Sigmoid colon (tissue), 7 donors: ENCODE data around the gene NOL12. TPM values are rescaled to one million over a fixed set of nuclear protein-coding genes. Genes with fewer than 3 reads are reported as not detected.

ENCODE experiments used
- DNase-seq: peaks from one replicate; pipeline ENCODE4 v3.0.0-alpha.2; 2019
- H3K27ac ChIP-seq, 4 donors: fragments of 200-600 bp; sonication (generic); one replicate each; pipeline ENCODE4 v1.5.1; 2016 to 2019; ENCODE audit warnings: mild to moderate bottlenecking in 1 of 4
- H3K27me3 ChIP-seq, 3 donors: fragments of 200-600 bp; sonication (generic); one replicate each; pipeline ENCODE4 v1.5.1; 2019; ENCODE audit warnings: mild to moderate bottlenecking in 1 of 3
- H3K36me3 ChIP-seq, 4 donors: fragments of 200-600 bp; sonication (generic); one replicate each; pipeline ENCODE4 v1.5.1; 2016 to 2019
- H3K4me1 ChIP-seq, 4 donors: fragments of 200-600 bp; sonication (generic); one replicate each; pipeline ENCODE4 v1.5.1; 2017 to 2019
- H3K4me3 ChIP-seq, 4 donors: fragments of 200-600 bp; sonication (generic); one replicate each; pipeline ENCODE4 v1.5.1; 2017 to 2019; ENCODE audit warnings: mild to moderate bottlenecking in 2 of 4, moderate library complexity in 1 of 4
- H3K9me3 ChIP-seq, 4 donors: fragments of 200-600 bp in 3 of 4; sonication (generic) in 3 of 4; one replicate each; pipeline versions ENCODE4 v1.5.1 to v1.6.1; 2013 to 2019
- CTCF ChIP-seq, 4 experiments: fragments of 450-650 bp in 3 of 4; fragments of 200-600 bp in 1 of 4; IDR thresholded peaks; one replicate each; pipeline ENCODE4 v1.5.1; 2016 to 2019; ENCODE audit warnings: antibody characterized with exemption in 4 of 4, mild to moderate bottlenecking in 3 of 4, moderate library complexity in 2 of 4
- EP300 ChIP-seq, 4 donors: sonication (generic); formaldehyde crosslinking; IDR thresholded peaks; one replicate each; pipeline ENCODE4 v1.6.1; 2017; ENCODE audit warnings: antibody characterized with exemption in 4 of 4
- POLR2A ChIP-seq, 2 donors: fragments of 450-650 bp; IDR thresholded peaks; one replicate each; pipeline ENCODE4 v1.6.1; 2016; ENCODE audit warnings: antibody characterized with exemption in 2 of 2, mild to moderate bottlenecking in 2 of 2, moderate library complexity in 2 of 2
- POLR2AphosphoS5 ChIP-seq, 4 donors: sonication (generic); formaldehyde crosslinking; IDR thresholded peaks; one replicate each; pipeline ENCODE4 v1.6.1; 2017; ENCODE audit warnings: antibody characterized with exemption in 4 of 4
- WGBS, 2 donors: extraction: QIAGEN DNeasy Blood & Tissue Kit; methylation state at CpG; one replicate each; pipeline ENCODE4 v1.1.7; 2013; 5-methylcytosine and 5-hydroxymethylcytosine counted together
- intact Hi-C: fragments of 100-400 bp; cut with DNase I; formaldehyde crosslinking; loops from one replicate; pipeline ENCODE4 v1.15.1; 2023
- polyA plus RNA-seq, 3 donors: library from polyadenylated mRNA; stranded (reverse); fragments of 200-250 nt; gene quantifications; one replicate each; pipeline ENCODE4 v1.2.3, GENCODE V29; 2013
- total RNA-seq, 4 donors: library from RNA; depleted of rRNA; stranded (reverse); fragments of >200 nt; gene quantifications; one replicate each; pipeline ENCODE4 v1.1.0, GENCODE V29; 2016
- donor health status: healthy with polysubstance abuse.
- donor health status: Bipolar disorder and iron deficiency.
- donor health status: healthy.

NOL12 gene
- total and polyA plus RNA-seq, 7 donors = 10.7 to 41.4 (median 28.2) TPM

GRCh38 chr22:37733625-37734401, 47.7 kb downstream of the NOL12 start:
- DNase-seq = no peak
- Histone ChIP-seq H3K4me1 (peaks cover 0 to 2% (median 0%) of the 10 kb centered on the region in 4 donors), H3K4me3 (no peak overlapping the region), H3K9me3 (no peaks in the 10 kb centered on the region), H3K27me3 (no peaks in the 10 kb centered on the region), H3K27ac (no peak overlapping the region), H3K36me3 (no peaks in the 10 kb centered on the region)
- intact Hi-C loops = no loop called here
- WGBS, 2 donors = 47 to 87% methylated on average over 11 of the region's 11 CpGs
- no peak for TF ChIP-seq POLR2A (IDR thresholded peaks at IDR 0.05)
- no peak for TF ChIP-seq CTCF (IDR thresholded peaks at IDR 0.05)
- no peak for TF ChIP-seq EP300 (IDR thresholded peaks at IDR 0.05)

- peaks cover 0 to 7% (median 2%) of the 10 kb centered on the region in 4 donors for H3K4me1 ChIP-seq
Observed at GRCh38 chr22:37734402-37734700, 48.2 kb downstream of the NOL12 start.

GRCh38 chr22:37734964-37735451, 48.9 kb downstream of the NOL12 start:
- H3K4me3 ChIP-seq = no peak overlapping the region

More at GRCh38 chr22:37734402-37734700, 48.2 kb downstream of the NOL12 start:
- no peak for DNase-seq
- Histone ChIP-seq H3K27me3 (no peaks in the 10 kb centered on the region), H3K9me3 (no peaks in the 10 kb centered on the region), H3K27ac (no peak overlapping the region), H3K36me3 (no peaks in the 10 kb centered on the region), H3K4me3 (no peak overlapping the region)
- 84 to 91% methylated on average over 6 of the region's 6 CpGs for WGBS, 2 donors
- TF ChIP-seq CTCF (IDR thresholded peaks at IDR 0.05) (no peak), EP300 (IDR thresholded peaks at IDR 0.05) (no peak), POLR2AphosphoS5 (IDR thresholded peaks at IDR 0.05) (no peak), POLR2A (IDR thresholded peaks at IDR 0.05) (no peak)
- intact Hi-C loops = no loop called here

GRCh38 chr22:37739035-37739434, 52.9 kb downstream of the NOL12 start:
- TF ChIP-seq POLR2AphosphoS5 (IDR thresholded peaks at IDR 0.05) = peak; percentile 20 to 74 (median 66)
- TF ChIP-seq EP300 (IDR thresholded peaks at IDR 0.05) = no peak
- no peak for TF ChIP-seq CTCF (IDR thresholded peaks at IDR 0.05)
- 69 to 77% methylated on average over 12 of the region's 12 CpGs for WGBS, 2 donors
- peaks cover 0 to 51% (median 41%) of the 10 kb centered on the region in 4 donors for H3K4me1 ChIP-seq
- H3K27ac ChIP-seq = peak overlapping the region; percentile 38 to 98 (median 72)
- no peaks in the 10 kb centered on the region for H3K36me3 ChIP-seq
- intact Hi-C loops = no loop called here
- no peaks in the 10 kb centered on the region for H3K27me3 ChIP-seq
- no peak overlapping the region for H3K4me3 ChIP-seq
- H3K9me3 ChIP-seq = no peaks in the 10 kb centered on the region
- peak; percentile 93 for DNase-seq

More at GRCh38 chr22:37734964-37735451, 48.9 kb downstream of the NOL12 start:
- peaks cover 0 to 14% (median 6%) of the 10 kb centered on the region in 4 donors for H3K4me1 ChIP-seq
- DNase-seq = peak; percentile 75
- 54 to 80% methylated on average over 16 of the region's 16 CpGs for WGBS, 2 donors
- TF ChIP-seq POLR2A (IDR thresholded peaks at IDR 0.05) = no peak
- peak in 2 of 4 experiments; percentile 15 to 16 for TF ChIP-seq CTCF (IDR thresholded peaks at IDR 0.05)
- TF ChIP-seq EP300 (IDR thresholded peaks at IDR 0.05) = no peak
- no peak for TF ChIP-seq POLR2AphosphoS5 (IDR thresholded peaks at IDR 0.05)
- no peaks in the 10 kb centered on the region for H3K36me3 ChIP-seq
- H3K9me3 ChIP-seq = no peaks in the 10 kb centered on the region
- no peak overlapping the region for H3K27ac ChIP-seq
- intact Hi-C loops = no loop called here
- no peaks in the 10 kb centered on the region for H3K27me3 ChIP-seq
